Parathyroid adenoma (tissue), 2 donors: Measurements from ENCODE around the gene APLP2.

Experiments used
- H2AFZ ChIP-seq: fragments of 300-600 bp; sonication (generic); one replicate; pipeline ENCODE4 v1.7.0; 2017; ENCODE audit warnings: antibody characterized with exemption, mild to moderate bottlenecking
- H3K27ac ChIP-seq: fragments of 300-600 bp; sonication (generic); one replicate; pipeline ENCODE4 v1.7.0; 2017
- H3K27me3 ChIP-seq: fragments of 300-600 bp; sonication (generic); one replicate; pipeline ENCODE4 v1.7.0; 2017; ENCODE audit warnings: low read length; ENCODE audit not compliant: control insufficient read depth, insufficient read depth
- H3K36me3 ChIP-seq: fragments of 300-600 bp; sonication (generic); one replicate; pipeline ENCODE4 v1.7.0; 2017; ENCODE audit warnings: low read length; ENCODE audit not compliant: control insufficient read depth, insufficient read depth
- H3K4me1 ChIP-seq: fragments of 300-600 bp; sonication (generic); one replicate; pipeline ENCODE4 v1.7.0; 2017; ENCODE audit warnings: control low read depth
- H3K4me2 ChIP-seq: fragments of 300-600 bp; sonication (generic); one replicate; pipeline ENCODE4 v1.7.0; 2017; ENCODE audit warnings: low read length
- H3K4me3 ChIP-seq: fragments of 300-600 bp; sonication (generic); one replicate; pipeline ENCODE4 v1.7.0; 2017; ENCODE audit warnings: low read depth, low read length
- H3K79me2 ChIP-seq: fragments of 300-600 bp; sonication (generic); one replicate; pipeline ENCODE4 v1.7.0; 2017; ENCODE audit warnings: control low read depth
- H3K9ac ChIP-seq: fragments of 300-600 bp; sonication (generic); one replicate; pipeline ENCODE4 v1.7.0; 2017; ENCODE audit warnings: mild to moderate bottlenecking
- H3K9me3 ChIP-seq: fragments of 300-600 bp; sonication (generic); one replicate; pipeline ENCODE4 v1.7.0; 2017; ENCODE audit warnings: low read length; ENCODE audit not compliant: control insufficient read depth
- CTCF ChIP-seq: fragments of 300-600 bp; sonication (generic); IDR thresholded peaks from one replicate; pipeline ENCODE4 v1.7.0; 2017; ENCODE audit warnings: antibody characterized with exemption, mild to moderate bottlenecking
- donor health status: primary hyperparathyroidism.

Gene APLP2

GRCh38 chr11:130042093-130042591 is 27.6 kb upstream of the APLP2 start:
- H3K27ac ChIP-seq, result no peak overlapping the region
- H2AFZ ChIP-seq, result no peak overlapping the region
- H3K9ac ChIP-seq, result no peak overlapping the region
- H3K4me3 ChIP-seq, result no peak overlapping the region
- no peak for TF ChIP-seq CTCF
- H3K27me3 ChIP-seq, result no peaks in the 10 kb centered on the region
- no peaks in the 10 kb centered on the region for H3K4me1 ChIP-seq
- H3K36me3 ChIP-seq, result no peaks in the 10 kb centered on the region
- H3K79me2 ChIP-seq, result no peaks in the 10 kb centered on the region
- H3K4me2 ChIP-seq, result no peak overlapping the region
- H3K9me3 ChIP-seq, result no peaks in the 10 kb centered on the region

GRCh38 chr11:130043575-130043974 is 26.1 kb upstream of the APLP2 start:
- H3K27ac ChIP-seq, result no peak overlapping the region
- no peaks in the 10 kb centered on the region for H3K9me3 ChIP-seq
- no peaks in the 10 kb centered on the region for H3K4me1 ChIP-seq
- H3K4me2 ChIP-seq, result no peak overlapping the region
- H3K9ac ChIP-seq, result no peak overlapping the region
- no peaks in the 10 kb centered on the region for H3K36me3 ChIP-seq
- H3K79me2 ChIP-seq, result no peaks in the 10 kb centered on the region
- no peak overlapping the region for H3K4me3 ChIP-seq
- H3K27me3 ChIP-seq, result no peaks in the 10 kb centered on the region
- no peak overlapping the region for H2AFZ ChIP-seq
- no peak for TF ChIP-seq CTCF

- Histone ChIP-seq H3K4me3 (no peak overlapping the region), H3K27me3 (no peaks in the 10 kb centered on the region), H3K27ac (no peak overlapping the region)
These were observed 22.6 kb upstream of the APLP2 start for GRCh38 chr11:130047141-130047540.

GRCh38 chr11:130049328-130049771 is 20.3 kb upstream of the APLP2 start:
- Histone ChIP-seq H3K4me1 (no peaks in the 10 kb centered on the region), H3K9ac (no peak overlapping the region), H3K79me2 (no peaks in the 10 kb centered on the region), H3K4me3 (no peak overlapping the region), H2AFZ (no peak overlapping the region), H3K27ac (no peak overlapping the region), H3K9me3 (no peaks in the 10 kb centered on the region), H3K27me3 (no peaks in the 10 kb centered on the region), H3K36me3 (no peaks in the 10 kb centered on the region), H3K4me2 (no peak overlapping the region)
- no peak for TF ChIP-seq CTCF

More at GRCh38 chr11:130047141-130047540, 22.6 kb upstream of the APLP2 start:
- H3K4me2 ChIP-seq, result no peak overlapping the region
- no peaks in the 10 kb centered on the region for H3K4me1 ChIP-seq
- no peak overlapping the region for H3K9ac ChIP-seq
- no peaks in the 10 kb centered on the region for H3K36me3 ChIP-seq
- TF ChIP-seq CTCF, result no peak
- no peaks in the 10 kb centered on the region for H3K79me2 ChIP-seq
- H3K9me3 ChIP-seq, result no peaks in the 10 kb centered on the region
- H2AFZ ChIP-seq, result no peak overlapping the region

- H3K4me2 ChIP-seq, result no peak overlapping the region
- H3K4me1 ChIP-seq, result no peaks in the 10 kb centered on the region
- H3K9me3 ChIP-seq, result no peaks in the 10 kb centered on the region
- no peaks in the 10 kb centered on the region for H3K79me2 ChIP-seq
- H3K27ac ChIP-seq, result no peak overlapping the region
- H3K9ac ChIP-seq, result no peak overlapping the region
- no peak overlapping the region for H2AFZ ChIP-seq
- no peaks in the 10 kb centered on the region for H3K36me3 ChIP-seq
- no peaks in the 10 kb centered on the region for H3K27me3 ChIP-seq
- H3K4me3 ChIP-seq, result no peak overlapping the region
- TF ChIP-seq CTCF, result no peak
These were observed 19.4 kb upstream of the APLP2 start for GRCh38 chr11:130050257-130050656.
